GM12878 (cell line): Measurements from ENCODE around the gene ASAP2. TPM values are rescaled to one million over a fixed set of nuclear protein-coding genes. Genes with fewer than 3 reads are reported as not detected.

Experiments used
- ATAC-seq: fragments of 200-7000 bp; cut with Tn5 transposase; 3 replicates; pipeline ENCODE4 v1.9.1; 2020; ENCODE audit warnings: mild to moderate bottlenecking, moderate library complexity
- BruUV-seq: library from RNA; stranded (reverse); fragments of 400-500 nt; replicated peaks from 2 replicates; lab custom pipeline; 2021; lab: Mats Ljungman, UMichigan
- CTCF ChIA-PET: fragments of 300-600 bp; sonication (Branson Sonifier 250); formaldehyde crosslinking; extraction: SDS; loops from one replicate; lab custom pipeline; 2021; ENCODE audit warnings: inconsistent platforms; lab: Yijun Ruan, JAX
- POLR2A ChIA-PET: fragments of 350-600 bp; formaldehyde crosslinking; extraction: SDS; loops from one replicate; lab custom pipeline; 2021; ENCODE audit warnings: inconsistent platforms; lab: Charles Lee
- RAD21 ChIA-PET: fragments of 300-600 bp; sonication (Branson Sonifier 250); formaldehyde crosslinking; loops from one replicate; lab custom pipeline; 2023; ENCODE audit warnings: antibody characterized with exemption; ENCODE audit not compliant: unreplicated experiment; lab: Charles Lee
- SMC1A ChIA-PET: fragments of 300-600 bp; sonication (Branson Sonifier 250); formaldehyde crosslinking; loops from one replicate; lab custom pipeline; 2023; ENCODE audit not compliant: unreplicated experiment, uncharacterized antibody; lab: Charles Lee
- DNase-seq: peaks from one replicate; pipeline ENCODE4 v3.0.0-alpha.2; 2011; ENCODE audit warnings: low read depth, low spot score
- FAIRE-seq: peaks from 3 replicates; lab custom pipeline; 2011; peaks lifted over from hg19 to GRCh38; lab: Jason Lieb, UNC
- H2AFZ ChIP-seq: 2 replicates; pipeline ENCODE4 v1.6.0; 2011; ENCODE audit warnings: low read depth, low read length, control low read depth; ENCODE audit not compliant: control insufficient read depth
- H3K27ac ChIP-seq: 2 replicates; pipeline ENCODE4 v1.5.1; 2011; ENCODE audit warnings: control low read depth; ENCODE audit not compliant: control insufficient read depth, insufficient read depth
- H3K27me3 ChIP-seq, 2 experiments: replicated peaks in 1 of 2; 2 replicates each; pipeline versions ENCODE4 v1.6.0 to v1.6.1; 2011; ENCODE audit warnings: low read length in 1 of 2; ENCODE audit not compliant: control insufficient read depth in 2 of 2, insufficient read depth in 2 of 2
- H3K36me3 ChIP-seq, 2 experiments: 2 replicates each; pipeline ENCODE4 v1.5.1; 2011; ENCODE audit warnings: low read length in 1 of 2; ENCODE audit not compliant: control insufficient read depth in 2 of 2, insufficient read depth in 2 of 2
- H3K4me1 ChIP-seq: 2 replicates; pipeline ENCODE4 v1.6.1; 2011; ENCODE audit warnings: mild to moderate bottlenecking, low read length, moderate library complexity, mixed read lengths; ENCODE audit not compliant: control insufficient read depth, insufficient read depth
- H3K4me2 ChIP-seq: 2 replicates; pipeline ENCODE4 v1.6.0; 2011; ENCODE audit warnings: control low read depth; ENCODE audit not compliant: control insufficient read depth, insufficient read depth
- H3K4me3 ChIP-seq: fragments of 200-600 bp; sonication (generic); 2 replicates; pipeline ENCODE4 v1.5.1; 2016
- H3K79me2 ChIP-seq: 2 replicates; pipeline ENCODE4 v1.6.0; 2011; ENCODE audit warnings: low read length; ENCODE audit not compliant: control insufficient read depth, insufficient read depth
- H3K9ac ChIP-seq: 2 replicates; pipeline ENCODE4 v1.8.0; 2011; ENCODE audit warnings: low read length, control low read depth, mixed read lengths; ENCODE audit not compliant: control insufficient read depth, insufficient read depth
- H3K9me3 ChIP-seq: replicated peaks from 3 replicates; pipeline ENCODE4 v1.5.1; 2011; ENCODE audit warnings: mild to moderate bottlenecking, low read length; ENCODE audit not compliant: control insufficient read depth, insufficient read depth
- H4K20me1 ChIP-seq: 2 replicates; pipeline ENCODE4 v1.6.0; 2011; ENCODE audit not compliant: control insufficient read depth, insufficient read depth
- CBFB ChIP-seq: IDR thresholded peaks from 2 replicates; pipeline ENCODE4 v1.6.1; 2016; ENCODE audit warnings: antibody characterized with exemption, low read depth
- NFYA ChIP-seq: IDR thresholded peaks from 2 replicates; pipeline ENCODE4 v1.6.1; 2011; ENCODE audit warnings: low read depth, mild to moderate bottlenecking, low read length, improper control_type of control experiment, borderline replicate concordance
- POLR2AphosphoS2 ChIP-seq: IDR thresholded peaks from 2 replicates; pipeline ENCODE4 v1.6.1; 2011; ENCODE audit warnings: low read depth, mild to moderate bottlenecking, low read length, improper control_type of control experiment, moderate library complexity
- RAD51 ChIP-seq: fragments of 450-650 bp; IDR thresholded peaks from 2 replicates; pipeline ENCODE4 v1.6.1; 2016; ENCODE audit warnings: moderate library complexity, mild to moderate bottlenecking, inconsistent platforms
- SIN3A ChIP-seq: IDR thresholded peaks from 2 replicates; pipeline ENCODE4 v1.6.1; 2012; ENCODE audit warnings: low read depth, low read length, improper control_type of control experiment
- SMAD1 ChIP-seq: fragments of 450-650 bp; IDR thresholded peaks from 2 replicates; pipeline ENCODE4 v1.6.1; 2018; ENCODE audit warnings: mild to moderate bottlenecking, low read depth; ENCODE audit not compliant: partially characterized antibody
- STAT1 ChIP-seq: fragments of 450-650 bp; conservative IDR thresholded peaks from 2 replicates; pipeline ENCODE4 v1.6.1; 2014; ENCODE audit warnings: antibody characterized with exemption, mild to moderate bottlenecking
- TCF12 ChIP-seq: IDR thresholded peaks from 2 replicates; pipeline ENCODE4 v1.6.1; 2011; ENCODE audit warnings: low read depth, mild to moderate bottlenecking, low read length
- YY1 ChIP-seq: IDR thresholded peaks from 2 replicates; pipeline ENCODE4 v1.6.1; 2011; ENCODE audit warnings: low read depth, mild to moderate bottlenecking, low read length
- WGBS: methylation state at CpG from one replicate; pipeline ENCODE4 v1.1.6; 2016; ENCODE audit warnings: low lambda C conversion rate; ENCODE audit not compliant: insufficient replicate concordance, insufficient coverage; ENCODE audit errors: missing lambda C conversion rate; 5-methylcytosine and 5-hydroxymethylcytosine counted together
- in situ Hi-C: fragments of 300-500 bp; cut with MboI; formaldehyde crosslinking; loops from 9 replicates; pipeline ENCODE4 v1.14.3; 2018; ENCODE audit warnings: mixed read lengths
- intact Hi-C: fragments of 100-400 bp; cut with micrococcal nuclease; formaldehyde crosslinking; loops from one replicate; pipeline ENCODE4 v1.14.2; 2022; ENCODE audit not compliant: unreplicated experiment
- polyA plus RNA-seq, 11 experiments: library from polyadenylated mRNA; depleted of rRNA in 4 of 11; unstranded in 6 of 11; stranded (reverse) in 5 of 11; fragments of >200 nt; fragmentation: Nextera tagmentation in 4 of 11; fragmentation: Illumina TruSeq in 1 of 11; extraction: Ambion mirVana in 4 of 11; extraction: Trizol in 1 of 11; gene quantifications; 1 replicate in 1 of 11; 2 replicates in 10 of 11; pipeline versions ENCODE4 v1.2.1 to v1.2.3, GENCODE V29; 2011 to 2016; ENCODE audit warnings: inconsistent platforms in 2 of 11, missing spikeins in 2 of 11, low read depth in 1 of 11
- total RNA-seq, 4 experiments: library from RNA; depleted of rRNA in 3 of 4; stranded (reverse); fragments of >200 nt in 3 of 4; fragmentation: Illumina TruSeq in 1 of 4; extraction: Trizol in 1 of 4; gene quantifications; 2 replicates each; pipeline versions ENCODE4 v1.2.1 to v1.2.3, GENCODE V29; 2013 to 2021
- TF ChIP-seq, protein P1 (sequence below): fragments of 450-650 bp; IDR thresholded peaks from 2 replicates; pipeline ENCODE4 v1.6.1; 2014; ENCODE audit warnings: mild to moderate bottlenecking
- TF ChIP-seq, protein P2 (sequence below): IDR thresholded peaks from 2 replicates; pipeline ENCODE4 v1.6.1; 2012; ENCODE audit warnings: improper control_type of control experiment, low read depth, low read length; ENCODE audit not compliant: insufficient replicate concordance
- TF ChIP-seq, protein P3 (sequence below): fragments of 450-650 bp; formaldehyde crosslinking; IDR thresholded peaks from 2 replicates; pipeline ENCODE4 v1.4.0; 2020; ENCODE audit warnings: mild to moderate bottlenecking, moderate library complexity

ASAP2 gene
- total and polyA plus RNA-seq, 10 of the 15 experiments (the other 5 are each of a cell fraction or from before 2014, with no cell fraction given) = 0.05 to 0.27 (median 0.07) TPM; not detected in 4

DNA sequence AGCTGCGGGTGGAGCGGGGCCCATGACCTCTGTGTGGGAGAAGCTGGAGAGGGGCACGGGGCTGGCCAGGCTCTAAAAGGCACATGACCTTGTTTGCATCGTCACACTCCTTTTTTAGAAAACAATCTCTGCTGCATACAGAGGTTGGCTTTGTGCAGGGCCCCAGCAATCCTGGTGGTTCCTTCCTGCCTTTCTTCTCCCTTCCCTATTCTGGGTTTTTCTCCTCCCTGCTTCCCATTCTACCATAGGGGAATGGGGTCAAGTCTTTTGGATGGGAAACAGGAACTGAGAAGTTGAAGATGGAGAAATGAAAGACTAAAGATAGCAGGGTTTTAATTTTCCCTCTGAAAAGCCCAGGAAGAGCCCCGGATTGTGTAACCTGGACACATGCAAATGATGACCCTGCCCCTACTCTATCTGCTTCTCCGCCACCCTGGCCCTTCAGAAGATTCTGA is 53.9 kb downstream of the ASAP2 start:
- peaks cover 0 to 2% of the 10 kb centered on the region in 2 experiments; a peak in 2 of 4 replicates for H3K27me3 ChIP-seq
- no peaks in the 10 kb centered on the region for H3K36me3 ChIP-seq
- ChIA-PET POLR2A (no interaction called here), CTCF (no interaction called here), RAD21 (no interaction called here), SMC1A (no interaction called here)
- intact Hi-C loops = no loop called here
- H3K4me1 ChIP-seq = no peaks in the 10 kb centered on the region
- no peak overlapping the region for H3K27ac ChIP-seq
- no peaks in the 10 kb centered on the region for H3K79me2 ChIP-seq
- ATAC-seq = no peak
- in situ Hi-C loops = no loop called here
- BruUV-seq = no TSS peak
- DNase-seq = no peak
- 18% methylated on average over 6 of the region's 6 CpGs for WGBS
- no peak for FAIRE-seq
- no peaks in the 10 kb centered on the region for H3K9me3 ChIP-seq
- no peak overlapping the region for H2AFZ ChIP-seq
- no peak overlapping the region for H3K9ac ChIP-seq
- H3K4me2 ChIP-seq = no peak overlapping the region
- H4K20me1 ChIP-seq = no peaks in the 10 kb centered on the region
- no peak overlapping the region for H3K4me3 ChIP-seq
- TF ChIP-seq NFYA (no peak), STAT1 (no peak), TCF12 (no peak), POLR2AphosphoS2 (no peak), CBFB (no peak), SMAD1 (no peak), YY1 (no peak), RAD51 (no peak), SIN3A (no peak)
- TF ChIP-seq, protein P1, sequence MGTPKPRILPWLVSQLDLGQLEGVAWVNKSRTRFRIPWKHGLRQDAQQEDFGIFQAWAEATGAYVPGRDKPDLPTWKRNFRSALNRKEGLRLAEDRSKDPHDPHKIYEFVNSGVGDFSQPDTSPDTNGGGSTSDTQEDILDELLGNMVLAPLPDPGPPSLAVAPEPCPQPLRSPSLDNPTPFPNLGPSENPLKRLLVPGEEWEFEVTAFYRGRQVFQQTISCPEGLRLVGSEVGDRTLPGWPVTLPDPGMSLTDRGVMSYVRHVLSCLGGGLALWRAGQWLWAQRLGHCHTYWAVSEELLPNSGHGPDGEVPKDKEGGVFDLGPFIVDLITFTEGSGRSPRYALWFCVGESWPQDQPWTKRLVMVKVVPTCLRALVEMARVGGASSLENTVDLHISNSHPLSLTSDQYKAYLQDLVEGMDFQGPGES = no peak
- TF ChIP-seq, protein P2, sequence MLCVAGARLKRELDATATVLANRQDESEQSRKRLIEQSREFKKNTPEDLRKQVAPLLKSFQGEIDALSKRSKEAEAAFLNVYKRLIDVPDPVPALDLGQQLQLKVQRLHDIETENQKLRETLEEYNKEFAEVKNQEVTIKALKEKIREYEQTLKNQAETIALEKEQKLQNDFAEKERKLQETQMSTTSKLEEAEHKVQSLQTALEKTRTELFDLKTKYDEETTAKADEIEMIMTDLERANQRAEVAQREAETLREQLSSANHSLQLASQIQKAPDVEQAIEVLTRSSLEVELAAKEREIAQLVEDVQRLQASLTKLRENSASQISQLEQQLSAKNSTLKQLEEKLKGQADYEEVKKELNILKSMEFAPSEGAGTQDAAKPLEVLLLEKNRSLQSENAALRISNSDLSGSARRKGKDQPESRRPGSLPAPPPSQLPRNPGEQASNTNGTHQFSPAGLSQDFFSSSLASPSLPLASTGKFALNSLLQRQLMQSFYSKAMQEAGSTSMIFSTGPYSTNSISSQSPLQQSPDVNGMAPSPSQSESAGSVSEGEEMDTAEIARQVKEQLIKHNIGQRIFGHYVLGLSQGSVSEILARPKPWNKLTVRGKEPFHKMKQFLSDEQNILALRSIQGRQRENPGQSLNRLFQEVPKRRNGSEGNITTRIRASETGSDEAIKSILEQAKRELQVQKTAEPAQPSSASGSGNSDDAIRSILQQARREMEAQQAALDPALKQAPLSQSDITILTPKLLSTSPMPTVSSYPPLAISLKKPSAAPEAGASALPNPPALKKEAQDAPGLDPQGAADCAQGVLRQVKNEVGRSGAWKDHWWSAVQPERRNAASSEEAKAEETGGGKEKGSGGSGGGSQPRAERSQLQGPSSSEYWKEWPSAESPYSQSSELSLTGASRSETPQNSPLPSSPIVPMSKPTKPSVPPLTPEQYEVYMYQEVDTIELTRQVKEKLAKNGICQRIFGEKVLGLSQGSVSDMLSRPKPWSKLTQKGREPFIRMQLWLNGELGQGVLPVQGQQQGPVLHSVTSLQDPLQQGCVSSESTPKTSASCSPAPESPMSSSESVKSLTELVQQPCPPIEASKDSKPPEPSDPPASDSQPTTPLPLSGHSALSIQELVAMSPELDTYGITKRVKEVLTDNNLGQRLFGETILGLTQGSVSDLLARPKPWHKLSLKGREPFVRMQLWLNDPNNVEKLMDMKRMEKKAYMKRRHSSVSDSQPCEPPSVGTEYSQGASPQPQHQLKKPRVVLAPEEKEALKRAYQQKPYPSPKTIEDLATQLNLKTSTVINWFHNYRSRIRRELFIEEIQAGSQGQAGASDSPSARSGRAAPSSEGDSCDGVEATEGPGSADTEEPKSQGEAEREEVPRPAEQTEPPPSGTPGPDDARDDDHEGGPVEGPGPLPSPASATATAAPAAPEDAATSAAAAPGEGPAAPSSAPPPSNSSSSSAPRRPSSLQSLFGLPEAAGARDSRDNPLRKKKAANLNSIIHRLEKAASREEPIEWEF = no peak
- TF ChIP-seq, protein P3, sequence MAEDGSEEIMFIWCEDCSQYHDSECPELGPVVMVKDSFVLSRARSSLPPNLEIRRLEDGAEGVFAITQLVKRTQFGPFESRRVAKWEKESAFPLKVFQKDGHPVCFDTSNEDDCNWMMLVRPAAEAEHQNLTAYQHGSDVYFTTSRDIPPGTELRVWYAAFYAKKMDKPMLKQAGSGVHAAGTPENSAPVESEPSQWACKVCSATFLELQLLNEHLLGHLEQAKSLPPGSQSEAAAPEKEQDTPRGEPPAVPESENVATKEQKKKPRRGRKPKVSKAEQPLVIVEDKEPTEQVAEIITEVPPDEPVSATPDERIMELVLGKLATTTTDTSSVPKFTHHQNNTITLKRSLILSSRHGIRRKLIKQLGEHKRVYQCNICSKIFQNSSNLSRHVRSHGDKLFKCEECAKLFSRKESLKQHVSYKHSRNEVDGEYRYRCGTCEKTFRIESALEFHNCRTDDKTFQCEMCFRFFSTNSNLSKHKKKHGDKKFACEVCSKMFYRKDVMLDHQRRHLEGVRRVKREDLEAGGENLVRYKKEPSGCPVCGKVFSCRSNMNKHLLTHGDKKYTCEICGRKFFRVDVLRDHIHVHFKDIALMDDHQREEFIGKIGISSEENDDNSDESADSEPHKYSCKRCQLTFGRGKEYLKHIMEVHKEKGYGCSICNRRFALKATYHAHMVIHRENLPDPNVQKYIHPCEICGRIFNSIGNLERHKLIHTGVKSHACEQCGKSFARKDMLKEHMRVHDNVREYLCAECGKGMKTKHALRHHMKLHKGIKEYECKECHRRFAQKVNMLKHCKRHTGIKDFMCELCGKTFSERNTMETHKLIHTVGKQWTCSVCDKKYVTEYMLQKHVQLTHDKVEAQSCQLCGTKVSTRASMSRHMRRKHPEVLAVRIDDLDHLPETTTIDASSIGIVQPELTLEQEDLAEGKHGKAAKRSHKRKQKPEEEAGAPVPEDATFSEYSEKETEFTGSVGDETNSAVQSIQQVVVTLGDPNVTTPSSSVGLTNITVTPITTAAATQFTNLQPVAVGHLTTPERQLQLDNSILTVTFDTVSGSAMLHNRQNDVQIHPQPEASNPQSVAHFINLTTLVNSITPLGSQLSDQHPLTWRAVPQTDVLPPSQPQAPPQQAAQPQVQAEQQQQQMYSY = no peak
